ENCODE data around the gene TRMU.

DNA sequence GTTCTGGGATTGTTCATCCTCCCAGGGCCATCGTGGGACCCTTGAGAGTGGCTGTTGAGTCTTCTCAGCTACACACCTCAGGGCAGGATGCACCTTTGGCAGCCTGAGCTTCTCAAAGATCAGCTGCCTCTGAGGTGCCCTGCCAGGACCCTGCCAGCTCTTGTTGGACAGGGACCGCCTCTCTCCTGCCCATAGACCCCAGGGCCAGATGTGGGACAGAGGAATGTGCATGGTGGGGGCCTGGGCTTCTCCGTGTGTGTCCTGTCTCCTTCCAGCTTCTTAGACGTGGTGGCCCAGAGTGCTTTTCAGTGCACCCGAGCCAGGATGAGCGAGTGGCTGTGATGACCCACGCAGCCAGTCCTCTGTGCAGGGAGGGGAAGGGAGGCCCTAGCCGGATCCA, 5.9 kb upstream of the TRMU start:
- TF ChIP-seq, protein P1, sequence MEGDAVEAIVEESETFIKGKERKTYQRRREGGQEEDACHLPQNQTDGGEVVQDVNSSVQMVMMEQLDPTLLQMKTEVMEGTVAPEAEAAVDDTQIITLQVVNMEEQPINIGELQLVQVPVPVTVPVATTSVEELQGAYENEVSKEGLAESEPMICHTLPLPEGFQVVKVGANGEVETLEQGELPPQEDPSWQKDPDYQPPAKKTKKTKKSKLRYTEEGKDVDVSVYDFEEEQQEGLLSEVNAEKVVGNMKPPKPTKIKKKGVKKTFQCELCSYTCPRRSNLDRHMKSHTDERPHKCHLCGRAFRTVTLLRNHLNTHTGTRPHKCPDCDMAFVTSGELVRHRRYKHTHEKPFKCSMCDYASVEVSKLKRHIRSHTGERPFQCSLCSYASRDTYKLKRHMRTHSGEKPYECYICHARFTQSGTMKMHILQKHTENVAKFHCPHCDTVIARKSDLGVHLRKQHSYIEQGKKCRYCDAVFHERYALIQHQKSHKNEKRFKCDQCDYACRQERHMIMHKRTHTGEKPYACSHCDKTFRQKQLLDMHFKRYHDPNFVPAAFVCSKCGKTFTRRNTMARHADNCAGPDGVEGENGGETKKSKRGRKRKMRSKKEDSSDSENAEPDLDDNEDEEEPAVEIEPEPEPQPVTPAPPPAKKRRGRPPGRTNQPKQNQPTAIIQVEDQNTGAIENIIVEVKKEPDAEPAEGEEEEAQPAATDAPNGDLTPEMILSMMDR (IDR thresholded peaks at IDR 0.05): no peak
- TF ChIP-seq POLR2A (IDR thresholded peaks at IDR 0.05): no peak
